ACC112 (cell line): ENCODE data around the gene AUTS2.
A peak's percentile ranks its signal among the peaks of the same experiment; 100 is the strongest.

Experiments
- H2AFZ ChIP-seq: fragments of 200-600 bp; sonication (generic); one replicate; pipeline ENCODE4 v1.6.0; 2017; ENCODE audit warnings: antibody characterized with exemption, low read length; ENCODE audit not compliant: unreplicated experiment
- H3K27ac ChIP-seq: fragments of 200-600 bp; sonication (generic); 2 replicates; pipeline ENCODE4 v1.5.1; 2014; ENCODE audit warnings: low read depth, mild to moderate bottlenecking, antibody characterized with exemption, low read length, moderate library complexity
- H3K27me3 ChIP-seq: fragments of 200-600 bp; sonication (generic); 2 replicates; pipeline ENCODE4 v1.6.1; 2014; ENCODE audit warnings: mild to moderate bottlenecking, antibody characterized with exemption, low read length, moderate library complexity, mixed read lengths; ENCODE audit not compliant: insufficient read depth
- H3K36me3 ChIP-seq: fragments of 200-600 bp; sonication (generic); 2 replicates; pipeline ENCODE4 v1.6.1; 2016; ENCODE audit warnings: mild to moderate bottlenecking, antibody characterized with exemption, low read length, moderate library complexity, mixed read lengths; ENCODE audit not compliant: insufficient read depth
- H3K4me1 ChIP-seq: fragments of 200-600 bp; sonication (generic); one replicate; pipeline ENCODE4 v1.6.1; 2016; ENCODE audit warnings: low read length, mixed read lengths; ENCODE audit not compliant: insufficient read depth, unreplicated experiment, control insufficient read depth
- H3K4me3 ChIP-seq: fragments of 200-600 bp; sonication (generic); 2 replicates; pipeline ENCODE4 v1.5.1; 2014; ENCODE audit warnings: mild to moderate bottlenecking, low read depth, low read length
- H3K79me2 ChIP-seq: fragments of 200-600 bp; sonication (generic); one replicate; pipeline ENCODE4 v1.6.0; 2016; ENCODE audit warnings: low read length; ENCODE audit not compliant: control insufficient read depth, unreplicated experiment, insufficient read depth

The AUTS2 gene

DNA sequence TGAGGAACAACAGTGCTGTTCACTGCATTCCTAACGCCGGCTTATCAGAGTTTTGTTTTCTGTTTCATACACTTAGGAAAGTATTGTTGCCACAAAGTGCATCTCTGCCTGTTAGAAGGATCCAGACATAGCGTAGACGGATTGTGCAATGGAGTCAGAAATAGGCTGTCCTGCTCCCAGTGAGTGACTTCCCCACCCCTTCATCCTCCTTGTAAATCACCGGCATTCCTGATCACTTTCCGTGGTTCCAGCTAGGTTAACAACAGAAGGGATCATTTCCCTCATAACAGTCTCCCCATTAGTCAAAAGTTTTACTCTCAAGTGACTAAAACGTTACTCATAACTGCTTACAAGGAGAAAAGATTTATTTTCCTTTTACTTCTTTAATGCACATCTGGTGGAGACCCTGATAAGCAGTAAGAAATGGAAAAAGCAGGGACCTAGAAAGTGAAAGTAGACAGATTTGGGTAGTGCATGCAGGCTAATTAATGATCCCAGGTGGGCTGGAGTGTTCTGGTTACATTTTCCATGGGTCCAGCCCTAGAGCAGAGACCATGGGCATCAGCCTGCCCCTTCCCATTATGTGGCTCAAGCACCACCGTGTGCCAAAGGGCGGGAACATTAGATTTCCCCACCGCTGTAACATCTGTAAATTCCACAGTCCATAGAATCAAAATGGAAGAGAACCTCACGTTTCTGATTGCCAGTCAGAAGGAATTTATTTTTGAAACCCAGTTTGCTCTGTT, 1138.6 kb downstream of the AUTS2 start:
- Histone ChIP-seq H3K27ac (no peak overlapping the region), H3K4me1 (peaks cover 16% of the 10 kb centered on the region), H3K4me3 (peak overlapping the region; percentile 77)

DNA sequence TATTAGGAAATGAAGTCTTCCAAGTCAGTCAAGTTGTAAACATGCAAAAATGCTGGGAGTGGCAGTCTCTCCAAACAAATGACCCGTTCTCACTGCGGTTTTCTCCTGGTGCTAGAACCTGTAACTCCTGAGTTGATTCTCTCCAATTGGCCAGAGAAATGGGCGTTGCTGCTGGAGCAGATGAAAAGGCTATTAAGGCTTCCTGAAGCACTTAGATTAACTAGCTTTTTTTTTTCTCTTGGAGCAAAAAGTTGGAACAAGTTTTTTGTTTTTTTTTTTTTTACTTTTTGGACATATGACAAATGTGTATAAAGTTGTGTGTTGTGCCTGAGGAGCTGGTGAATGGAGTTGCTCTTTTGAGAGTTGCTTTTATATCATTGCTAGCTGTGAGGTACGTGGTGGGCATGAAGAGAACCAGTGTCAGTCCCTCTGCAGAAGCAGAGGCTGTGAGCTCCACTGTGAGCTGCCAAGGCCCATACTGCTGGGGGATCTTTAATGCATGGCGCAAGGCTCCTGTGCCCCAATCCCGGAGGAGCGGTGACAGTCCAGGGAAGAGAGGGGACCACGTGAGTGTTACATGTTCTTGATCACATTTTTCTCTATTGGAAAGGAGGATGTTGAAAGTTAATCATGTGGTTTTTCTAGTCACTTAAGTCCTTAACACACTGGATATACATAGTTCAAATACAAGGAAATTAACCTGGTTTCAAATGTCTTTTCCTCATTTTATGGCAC, 1140.0 kb downstream of the AUTS2 start:
- Histone ChIP-seq H3K4me3 (no peak overlapping the region), H3K27ac (no peak overlapping the region), H3K27me3 (no peaks in the 10 kb centered on the region), H3K36me3 (no peaks in the 10 kb centered on the region), H3K79me2 (no peaks in the 10 kb centered on the region), H3K4me1 (peaks cover 16% of the 10 kb centered on the region), H2AFZ (no peak overlapping the region)

More for the DNA sequence above, 1138.6 kb downstream of the AUTS2 start:
- H3K36me3 ChIP-seq, result no peaks in the 10 kb centered on the region
- no peaks in the 10 kb centered on the region for H3K27me3 ChIP-seq
- H2AFZ ChIP-seq, result peak overlapping the region; percentile 73
- no peaks in the 10 kb centered on the region for H3K79me2 ChIP-seq

DNA sequence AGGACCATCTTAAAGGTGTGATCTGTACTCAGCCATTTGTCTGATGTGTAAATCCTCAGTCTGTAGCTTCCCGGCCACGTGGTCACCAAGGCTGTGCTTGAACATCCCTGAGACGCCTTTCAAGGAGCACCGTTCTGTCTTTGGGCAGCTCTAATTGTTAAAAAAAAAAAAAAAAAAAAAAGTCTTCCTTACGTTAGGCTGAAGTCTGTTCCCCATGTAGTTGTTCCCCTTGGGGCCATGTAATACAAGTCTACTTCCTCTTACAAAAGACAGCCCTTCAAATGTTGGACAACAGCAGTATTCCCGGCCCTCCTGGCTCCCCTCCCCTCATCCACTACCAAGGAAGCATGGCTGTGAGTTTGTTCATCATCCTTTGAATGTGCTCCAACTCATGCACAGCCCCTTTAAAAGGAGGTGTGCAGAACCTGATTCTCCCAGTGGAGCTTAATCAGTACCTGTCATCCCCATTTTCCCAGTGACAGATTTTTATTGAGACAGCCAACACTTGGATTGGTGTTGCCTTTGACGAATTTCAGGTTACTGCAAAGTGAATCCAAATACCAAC, 1141.5 kb downstream of the AUTS2 start:
- no peak overlapping the region for H3K27ac ChIP-seq
- H3K36me3 ChIP-seq, result no peaks in the 10 kb centered on the region
- peaks cover 16% of the 10 kb centered on the region for H3K4me1 ChIP-seq
- no peak overlapping the region for H3K4me3 ChIP-seq
- no peaks in the 10 kb centered on the region for H3K79me2 ChIP-seq
- H3K27me3 ChIP-seq, result no peaks in the 10 kb centered on the region
- H2AFZ ChIP-seq, result no peak overlapping the region

DNA sequence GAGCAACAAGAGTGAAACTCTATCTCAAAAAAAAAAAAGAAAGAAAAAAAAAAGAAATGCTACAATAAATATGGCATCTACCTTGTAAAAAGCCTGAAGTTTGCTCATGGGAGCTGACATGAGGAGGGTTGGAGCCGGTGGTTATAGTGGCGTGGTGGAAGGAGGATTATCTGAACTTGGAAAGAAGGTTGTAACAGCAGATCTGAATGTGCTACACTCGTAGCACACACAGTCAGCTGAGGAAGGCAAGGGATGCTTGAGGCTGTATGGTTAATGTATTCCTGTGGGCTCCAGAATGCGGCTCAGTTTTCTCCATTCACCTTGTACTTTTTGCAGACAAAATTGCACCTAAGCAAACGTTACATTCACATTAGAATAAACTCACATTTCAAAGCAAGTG, 1143.4 kb downstream of the AUTS2 start:
- H3K4me1 ChIP-seq, result peaks cover 5% of the 10 kb centered on the region
- no peak overlapping the region for H2AFZ ChIP-seq
- no peaks in the 10 kb centered on the region for H3K79me2 ChIP-seq
- no peaks in the 10 kb centered on the region for H3K36me3 ChIP-seq
- H3K4me3 ChIP-seq, result no peak overlapping the region
- H3K27ac ChIP-seq, result no peak overlapping the region
- H3K27me3 ChIP-seq, result no peaks in the 10 kb centered on the region

DNA sequence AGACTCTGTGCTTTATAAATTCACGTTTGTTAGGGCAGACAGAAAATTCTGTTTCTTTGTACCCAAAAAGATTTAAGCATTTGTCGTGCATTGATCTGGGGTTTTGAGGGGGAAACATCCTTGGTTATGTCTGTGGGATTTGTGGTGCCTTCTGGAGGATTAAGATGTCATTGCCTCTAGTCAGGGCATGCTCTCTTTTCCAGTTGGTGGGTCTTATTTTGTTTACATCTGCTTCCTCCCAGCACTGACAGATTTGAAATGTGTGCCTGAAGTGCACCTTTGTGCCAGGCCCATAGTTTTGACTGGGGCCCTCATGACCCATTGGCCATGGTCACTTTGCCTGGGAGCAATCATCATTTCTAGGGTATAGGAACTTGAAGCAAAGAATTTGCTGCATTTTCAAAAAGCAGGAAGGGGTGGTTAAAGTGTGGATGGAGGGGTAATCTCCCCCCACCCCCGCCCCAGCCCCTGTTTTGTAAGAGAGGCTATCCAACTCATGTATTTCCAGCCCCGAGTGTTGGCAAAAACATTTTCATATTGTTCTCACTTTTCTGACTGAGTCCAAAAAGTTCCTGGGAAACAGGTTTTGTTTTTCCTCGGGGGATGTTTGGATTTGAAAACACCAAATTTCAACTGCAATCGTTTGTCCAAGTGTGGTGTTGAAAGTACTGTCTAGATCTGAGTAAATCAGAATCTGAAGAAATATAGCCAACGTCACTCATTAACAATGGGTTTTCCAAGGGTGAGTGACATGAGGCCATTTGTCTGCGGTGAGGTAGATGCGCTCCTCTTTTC, 1145.5 kb downstream of the AUTS2 start:
- Histone ChIP-seq H3K79me2 (no peaks in the 10 kb centered on the region), H3K27ac (no peak overlapping the region), H2AFZ (no peak overlapping the region), H3K4me1 (no peaks in the 10 kb centered on the region), H3K4me3 (no peak overlapping the region), H3K27me3 (no peaks in the 10 kb centered on the region), H3K36me3 (no peaks in the 10 kb centered on the region)

DNA sequence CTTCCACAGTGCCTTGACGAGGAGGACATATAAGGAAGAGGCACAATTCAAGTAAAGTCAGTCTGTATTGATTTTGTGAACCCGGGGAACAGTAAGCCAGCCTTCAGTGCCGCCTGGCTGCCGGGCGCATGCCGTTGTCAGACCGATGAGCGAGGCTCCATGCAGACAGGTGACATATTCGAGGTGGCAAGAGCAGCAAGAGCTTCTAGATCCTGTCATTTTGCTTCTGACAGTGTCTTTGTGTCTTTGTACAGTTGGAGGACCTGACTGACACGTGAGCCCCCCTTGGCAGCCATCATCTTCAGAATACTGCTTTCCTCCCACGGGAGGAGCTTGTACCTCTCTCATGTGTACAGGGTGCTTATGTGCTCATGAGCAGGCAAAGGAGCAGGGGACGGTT, 1146.2 kb downstream of the AUTS2 start:
- no peaks in the 10 kb centered on the region for H3K27me3 ChIP-seq
- no peaks in the 10 kb centered on the region for H3K4me1 ChIP-seq
- no peak overlapping the region for H3K4me3 ChIP-seq
- H3K27ac ChIP-seq, result no peak overlapping the region
- no peaks in the 10 kb centered on the region for H3K36me3 ChIP-seq
- H3K79me2 ChIP-seq, result no peaks in the 10 kb centered on the region
- H2AFZ ChIP-seq, result no peak overlapping the region

DNA sequence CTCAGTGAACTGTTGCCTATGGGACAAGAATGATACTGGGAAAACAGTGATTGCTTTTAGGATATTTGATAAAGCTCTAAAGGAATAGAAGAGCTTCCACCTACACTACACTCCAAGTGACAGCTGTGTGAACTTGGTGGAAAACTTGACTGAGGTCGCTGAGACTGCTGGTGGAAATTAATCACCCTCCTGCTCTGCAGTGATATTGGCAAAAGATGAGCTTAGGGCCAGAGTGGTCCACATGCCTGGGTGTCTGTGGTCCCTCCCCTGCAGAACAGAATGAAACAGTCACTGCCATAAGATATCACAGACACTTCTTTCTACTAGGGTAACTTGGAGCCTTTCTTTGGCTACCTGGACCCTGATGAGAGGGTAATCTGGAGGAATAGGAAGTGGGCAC, 1151.6 kb downstream of the AUTS2 start:
- Histone ChIP-seq H3K27ac (no peak overlapping the region), H2AFZ (no peak overlapping the region), H3K36me3 (no peaks in the 10 kb centered on the region), H3K27me3 (no peaks in the 10 kb centered on the region), H3K79me2 (no peaks in the 10 kb centered on the region), H3K4me3 (no peak overlapping the region), H3K4me1 (no peaks in the 10 kb centered on the region)

DNA sequence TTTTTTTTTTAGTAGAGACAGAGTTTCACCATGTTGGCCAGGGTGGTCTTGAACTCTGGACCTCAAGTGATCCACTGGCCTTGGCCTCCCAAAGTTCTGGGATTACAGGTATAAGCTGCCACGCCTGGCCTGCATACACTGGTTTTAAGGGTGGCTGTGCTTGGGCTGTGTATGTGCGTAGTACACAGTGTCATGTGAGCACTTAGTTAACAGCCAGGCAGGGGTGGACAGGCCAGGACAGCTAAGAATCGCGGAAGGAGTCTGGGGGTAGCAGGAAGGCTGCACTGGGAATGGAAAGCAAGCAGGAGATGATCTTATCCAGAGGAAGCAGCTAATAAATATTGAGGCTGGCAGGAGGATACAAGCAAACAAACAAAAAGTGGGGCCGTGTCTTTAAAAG, 1153.6 kb downstream of the AUTS2 start:
- Histone ChIP-seq H3K4me3 (no peak overlapping the region), H3K79me2 (no peaks in the 10 kb centered on the region), H3K27me3 (no peaks in the 10 kb centered on the region), H3K36me3 (no peaks in the 10 kb centered on the region), H3K4me1 (no peaks in the 10 kb centered on the region), H2AFZ (no peak overlapping the region), H3K27ac (no peak overlapping the region)

DNA sequence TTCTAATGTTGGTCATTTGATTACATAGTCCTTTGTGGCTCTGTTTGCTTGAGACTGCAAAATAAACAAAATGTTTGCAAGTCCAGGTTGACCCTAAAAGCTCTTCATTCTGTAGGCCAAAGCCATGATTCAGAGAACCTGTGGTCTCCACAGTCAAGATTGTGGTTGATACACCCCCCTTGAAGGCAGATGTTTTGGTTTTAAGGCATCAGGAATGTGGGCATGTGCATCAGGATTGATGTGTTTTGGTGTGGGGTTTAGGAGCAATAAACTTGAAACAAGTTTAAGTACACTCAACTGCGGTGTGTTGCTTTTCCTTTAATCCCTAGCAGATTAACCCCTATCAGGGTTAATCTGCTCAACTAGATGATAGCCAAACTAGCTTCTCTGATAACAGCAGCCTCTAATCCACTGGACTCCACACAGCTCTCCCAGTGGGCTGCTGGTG, 1154.5 kb downstream of the AUTS2 start:
- Histone ChIP-seq H3K4me3 (no peak overlapping the region), H3K27me3 (no peaks in the 10 kb centered on the region), H3K27ac (no peak overlapping the region), H3K4me1 (no peaks in the 10 kb centered on the region), H2AFZ (no peak overlapping the region), H3K79me2 (no peaks in the 10 kb centered on the region), H3K36me3 (no peaks in the 10 kb centered on the region)

DNA sequence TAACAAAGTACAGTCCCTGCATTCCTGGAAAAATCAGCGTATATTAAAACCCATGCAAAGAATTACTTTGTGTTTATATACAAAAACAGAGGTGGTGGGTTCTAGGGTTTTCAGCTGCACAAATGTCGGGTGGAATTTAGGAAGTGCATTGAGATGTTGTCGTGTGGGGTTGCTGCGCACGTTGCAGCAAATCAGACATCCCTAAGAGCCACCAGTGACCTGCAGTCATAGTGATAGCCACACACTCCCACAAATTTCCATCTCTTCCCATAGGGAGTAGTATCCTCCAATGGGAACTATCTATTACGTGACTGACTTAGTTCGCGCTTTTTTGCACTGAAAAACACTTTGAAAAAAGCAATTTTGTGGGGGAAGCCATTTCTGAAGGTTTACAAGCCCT, 1158.5 kb downstream of the AUTS2 start:
- Histone ChIP-seq H2AFZ (no peak overlapping the region), H3K36me3 (no peaks in the 10 kb centered on the region), H3K79me2 (no peaks in the 10 kb centered on the region), H3K4me3 (no peak overlapping the region), H3K27ac (no peak overlapping the region), H3K4me1 (no peaks in the 10 kb centered on the region), H3K27me3 (no peaks in the 10 kb centered on the region)
